Kidney tubule cell (primary cell): ENCODE data around the gene EPHA6.
A peak's percentile ranks its signal among the peaks of the same experiment; 100 is the strongest.
"Not testable (repeated sequence)": the region's sequence is repeated elsewhere in the genome, so short reads cannot be mapped to it uniquely, and the experiment has no call there.

Experiments used
- DNase-seq: peaks from one replicate; pipeline ENCODE4 v3.0.0-alpha.2; 2018; ENCODE audit warnings: low spot score

Gene EPHA6

GRCh38 chr3:96915445-96915844 lies 101.1 kb downstream of the EPHA6 start:
- DNase-seq, result no peak

- peak; percentile 3 for DNase-seq
Measured at GRCh38 chr3:96931119-96931862, 116.9 kb downstream of the EPHA6 start.

GRCh38 chr3:96942131-96942530 lies 127.7 kb downstream of the EPHA6 start:
- DNase-seq, result not testable (repeated sequence)

- no peak for DNase-seq
Measured at GRCh38 chr3:96958856-96959255, 144.5 kb downstream of the EPHA6 start.

DNA sequence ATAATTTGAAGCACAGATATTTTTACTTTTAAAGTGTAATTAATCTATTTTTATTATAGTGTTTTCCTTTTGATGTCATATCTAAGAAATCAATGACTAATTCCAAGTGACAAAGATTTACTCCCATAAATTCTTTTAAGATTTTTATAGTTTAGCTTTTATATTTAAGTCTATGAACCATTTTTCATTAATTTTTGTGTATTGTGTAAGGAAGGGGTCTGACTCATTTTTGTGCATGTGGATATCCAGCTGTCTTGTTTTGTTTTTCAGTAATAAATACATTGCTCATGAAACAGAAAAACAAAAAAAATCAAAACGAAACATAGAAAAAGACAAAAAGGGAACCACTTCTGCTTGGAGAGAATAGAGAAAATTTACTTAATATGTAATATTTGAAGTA lies 145.1 kb downstream of the EPHA6 start:
- no peak for DNase-seq

GRCh38 chr3:96959901-96960641 lies 145.7 kb downstream of the EPHA6 start:
- DNase-seq, result peak; percentile 20

DNA sequence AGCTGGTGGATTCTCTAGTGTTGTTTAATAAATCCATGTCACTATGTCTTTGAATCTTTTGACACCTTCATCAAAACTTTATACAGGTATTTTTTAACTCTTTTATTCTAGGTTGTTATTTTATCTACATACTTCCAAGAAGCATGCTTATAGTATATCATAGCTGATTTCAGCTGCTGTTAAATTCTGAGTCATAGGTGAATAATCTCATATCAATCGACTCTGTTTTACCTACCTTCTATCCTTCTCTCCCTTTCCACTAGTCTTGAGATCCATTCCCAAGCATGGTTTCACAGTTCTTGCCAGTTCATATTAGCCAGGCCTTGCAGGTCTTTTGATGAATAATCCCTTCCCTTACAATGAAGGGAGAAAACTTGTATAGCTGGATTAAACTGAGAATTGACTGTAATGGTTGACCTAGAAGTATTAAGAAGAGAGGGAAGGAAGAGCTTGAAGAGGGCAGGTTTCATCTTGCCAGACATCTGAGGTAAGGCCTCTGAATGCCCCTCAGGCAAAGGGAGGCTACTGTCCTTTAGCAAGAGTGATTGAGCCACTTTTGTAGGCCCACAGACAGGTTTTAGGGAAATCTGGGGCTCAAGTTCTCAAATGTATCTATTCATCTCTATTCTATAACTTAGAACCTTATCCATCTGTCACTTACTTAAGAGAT lies 146.4 kb downstream of the EPHA6 start:
- no peak for DNase-seq

- no peak for DNase-seq
Measured at GRCh38 chr3:96961576-96961975, 147.2 kb downstream of the EPHA6 start.

DNA sequence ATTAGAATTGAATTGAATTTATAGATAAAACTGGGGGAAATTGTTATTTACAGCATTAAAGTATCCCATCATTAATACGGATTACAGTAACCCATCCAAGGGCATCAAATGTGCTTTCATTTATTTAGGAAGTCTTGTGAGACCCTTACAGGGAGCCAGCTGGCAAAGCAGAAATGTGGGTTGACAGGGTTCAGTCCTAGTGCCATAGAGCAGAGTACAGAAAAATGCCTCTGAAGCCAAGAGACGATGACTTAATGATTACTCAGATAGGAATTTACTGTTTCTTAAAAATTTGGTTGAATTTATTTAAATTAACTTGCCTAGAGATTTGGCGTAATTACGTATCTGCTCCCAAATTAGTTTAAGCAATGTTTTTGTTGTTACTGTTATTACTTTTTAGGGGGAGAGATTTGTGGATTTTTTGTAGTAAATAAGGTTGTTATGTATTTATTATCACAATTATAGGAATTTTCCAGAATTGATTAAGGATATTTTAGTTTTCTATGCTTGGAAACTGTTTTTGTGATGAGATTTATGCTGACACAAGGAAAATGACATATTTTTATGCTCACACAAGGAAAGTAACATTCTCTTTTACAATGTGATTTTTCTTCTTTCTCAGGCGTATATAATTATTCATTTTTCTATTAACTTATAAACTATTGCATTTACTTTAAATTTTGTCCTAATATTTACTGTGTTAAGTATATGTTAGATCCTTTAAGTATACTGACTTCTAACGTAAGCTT lies 152.0 kb downstream of the EPHA6 start:
- peak; percentile 4 for DNase-seq

DNA sequence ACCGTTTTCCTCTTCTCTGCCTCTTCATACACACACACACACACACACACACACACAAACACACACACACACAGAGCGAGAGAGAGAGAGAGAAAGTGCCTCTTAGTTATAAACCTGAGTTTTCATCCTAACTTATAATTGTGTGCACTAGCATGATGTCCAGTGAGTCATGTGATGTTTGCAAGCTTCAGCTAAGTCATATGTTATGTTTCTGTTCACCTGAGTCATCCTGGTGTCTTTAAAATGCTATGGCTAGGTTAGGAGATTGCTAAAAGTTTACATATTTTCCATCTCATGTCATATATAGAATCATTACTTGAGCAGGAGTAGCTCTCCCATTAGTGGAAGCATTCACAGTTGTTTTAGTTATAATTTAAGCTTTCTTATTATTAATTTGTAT lies 155.8 kb downstream of the EPHA6 start:
- DNase-seq, result peak; percentile 21

DNA sequence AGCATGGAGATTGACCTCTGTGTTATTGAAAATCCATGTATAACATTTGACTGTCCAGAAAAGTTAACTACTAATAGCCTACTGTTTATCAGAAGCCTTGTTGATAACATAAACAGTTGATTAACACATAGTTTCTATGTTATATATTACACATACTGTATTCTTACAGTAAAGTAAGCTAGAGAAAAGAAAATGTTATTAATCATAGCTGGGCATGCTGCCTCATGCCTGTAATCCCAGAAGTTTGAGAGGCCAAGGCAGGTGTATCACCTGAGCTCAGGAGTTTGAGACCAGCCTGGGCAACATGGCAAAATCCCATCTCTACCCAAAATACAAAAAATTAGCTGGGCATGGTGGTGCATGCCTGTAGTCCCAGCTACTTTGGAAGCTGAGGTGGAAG lies 163.3 kb downstream of the EPHA6 start:
- no peak for DNase-seq

DNA sequence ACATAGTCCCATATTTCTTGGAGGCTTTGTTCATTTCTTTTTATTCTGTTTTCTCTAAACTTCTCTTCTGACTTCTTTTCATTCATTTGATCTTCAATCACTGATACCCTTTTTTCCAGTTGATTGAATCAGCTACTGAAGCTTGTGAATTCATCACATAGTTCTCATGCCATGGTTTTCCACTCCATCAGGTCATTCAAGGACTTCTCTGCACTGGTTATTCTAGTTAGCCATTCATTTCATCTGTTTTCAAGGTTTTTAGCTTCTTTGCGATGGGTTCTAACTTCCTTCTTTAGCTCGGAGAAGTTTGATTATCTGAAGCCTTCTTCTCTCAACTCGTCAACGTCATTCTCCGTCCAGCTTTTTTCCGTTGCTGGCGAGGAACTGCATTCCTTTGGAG lies 169.3 kb downstream of the EPHA6 start:
- DNase-seq, result peak; percentile 60

- no peak for DNase-seq
Measured at GRCh38 chr3:96986241-96986640, 171.8 kb downstream of the EPHA6 start.

DNA sequence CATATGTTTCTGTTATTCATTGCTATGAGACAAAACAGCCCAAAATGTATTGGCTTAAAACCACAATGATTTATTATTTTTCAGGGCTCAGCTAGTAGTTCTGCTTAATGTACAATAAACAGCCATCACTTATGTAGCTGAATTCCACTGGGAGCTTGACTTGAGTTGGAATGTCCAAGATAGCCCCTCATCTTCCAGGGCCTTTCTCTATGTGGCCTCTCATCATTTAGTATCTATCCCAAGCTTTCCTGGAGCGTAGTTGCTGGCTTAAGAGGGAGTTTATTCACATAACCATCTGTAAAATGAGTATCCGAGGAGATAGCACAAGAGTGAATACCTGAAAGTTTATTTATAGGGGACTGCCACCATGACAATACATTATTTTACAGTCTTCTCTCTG lies 176.8 kb downstream of the EPHA6 start:
- DNase-seq, result no peak

GRCh38 chr3:96991800-96992365 lies 177.5 kb downstream of the EPHA6 start:
- no peak for DNase-seq

GRCh38 chr3:96994988-96995387 lies 180.6 kb downstream of the EPHA6 start:
- no peak for DNase-seq

DNA sequence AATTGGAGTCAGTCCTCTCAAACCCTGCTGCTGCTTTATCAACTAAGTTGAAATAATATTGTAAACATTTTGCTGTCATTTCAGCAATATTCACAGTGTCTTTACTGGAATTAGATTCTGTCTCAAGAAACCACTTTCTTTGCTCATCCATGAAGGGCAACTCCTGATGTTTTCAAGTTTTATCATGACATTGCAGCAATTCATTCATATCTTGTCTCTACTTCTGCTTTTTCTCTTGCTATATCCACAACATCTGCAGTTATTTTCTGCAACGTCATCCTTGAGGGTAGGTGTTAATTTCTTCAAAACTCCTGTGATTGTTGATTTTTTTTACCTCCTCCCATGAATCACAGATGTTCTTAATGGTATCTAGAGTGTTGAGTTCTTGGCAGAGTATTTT lies 181.6 kb downstream of the EPHA6 start:
- DNase-seq, result no peak

DNA sequence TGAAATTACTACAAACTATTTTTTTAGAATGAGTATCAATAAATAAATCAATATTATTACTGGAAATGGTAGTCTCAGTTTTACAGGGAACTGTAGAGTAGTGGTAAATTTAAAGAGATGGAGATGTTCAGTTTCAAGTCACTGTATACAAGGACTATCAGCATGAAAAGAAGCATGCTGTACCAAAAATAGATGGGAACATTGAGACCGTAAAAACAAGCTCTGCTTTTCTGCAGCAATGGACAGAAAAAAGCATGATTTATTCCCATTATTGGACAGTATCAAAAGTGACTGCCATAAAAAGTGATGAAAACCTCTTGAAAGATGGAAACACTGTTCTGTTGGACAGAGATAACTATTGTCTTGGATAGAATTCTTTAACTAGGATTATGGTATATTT lies 187.2 kb downstream of the EPHA6 start:
- no peak for DNase-seq

DNA sequence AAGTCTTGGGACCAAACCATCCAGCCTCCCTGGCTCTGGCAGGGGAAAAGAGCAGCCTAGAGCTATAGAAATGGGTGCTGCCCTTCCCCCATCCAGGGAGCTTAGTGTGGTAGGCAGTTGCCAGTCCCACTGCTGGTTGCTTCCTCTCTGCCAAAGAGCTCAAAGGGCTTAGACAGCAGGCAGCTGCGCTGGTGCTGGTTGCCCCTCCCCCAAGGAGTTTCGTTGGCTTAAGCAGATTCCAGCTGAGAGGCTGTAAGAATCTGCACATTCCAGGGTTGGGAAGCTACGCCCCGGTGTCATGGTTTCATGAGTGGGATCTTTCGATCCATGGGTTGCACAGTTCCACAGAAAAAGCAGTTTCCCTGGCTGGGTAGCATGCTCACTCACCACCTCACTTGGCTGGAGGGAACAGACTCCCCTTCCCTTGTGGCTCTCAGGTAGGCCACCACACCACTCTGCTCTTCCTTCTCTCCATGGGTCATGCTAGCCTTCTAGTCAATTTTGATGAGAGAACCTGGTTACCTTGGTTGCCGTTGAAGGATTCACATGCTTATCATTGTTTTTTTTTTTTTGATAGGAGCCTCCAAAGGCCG lies 195.1 kb downstream of the EPHA6 start:
- no peak for DNase-seq

GRCh38 chr3:97010881-97011657 lies 196.7 kb downstream of the EPHA6 start:
- DNase-seq, result no peak

GRCh38 chr3:97021778-97022177 lies 207.4 kb downstream of the EPHA6 start:
- DNase-seq, result no peak
